Measurements from ENCODE around the gene ADAMTS17. TPM values are rescaled to one million over a fixed set of nuclear protein-coding genes. Genes with fewer than 3 reads are reported as not detected.

ADAMTS17 gene
- total and polyA plus RNA-seq, 5 donors from 2014 or later: 0.20 to 8.2 (median 0.67) TPM; not detected in 1

DNA sequence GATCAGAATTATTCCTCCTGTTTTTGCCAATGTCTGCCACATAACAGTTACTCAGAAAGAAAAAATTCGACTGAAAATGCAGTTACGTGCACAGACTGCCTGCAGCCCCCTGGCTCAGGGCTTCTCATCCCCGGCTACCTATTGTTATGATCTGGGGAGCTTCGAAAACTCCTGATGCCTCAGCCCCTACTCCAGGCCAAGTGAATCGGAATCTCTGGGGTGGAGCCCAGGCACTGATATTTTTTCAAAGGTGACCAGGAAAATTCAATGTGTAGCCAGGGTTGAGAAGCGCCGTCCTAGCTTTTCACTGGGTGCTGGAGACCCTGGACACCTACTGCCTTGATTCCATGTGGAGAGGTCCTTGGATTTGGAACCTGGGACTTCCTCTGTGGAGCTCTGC lies 8.5 kb downstream of the ADAMTS17 start:
- no peaks in the 10 kb centered on the region for H3K27me3 ChIP-seq (ENCODE audit: control insufficient read depth, insufficient read depth, low read length)
- peaks cover 42% of the 10 kb centered on the region for H3K4me1 ChIP-seq (ENCODE audit: control insufficient read depth, insufficient read depth, low read length, poor library complexity, severe bottlenecking)
- peaks cover 5% of the 10 kb centered on the region for H3K27me3 Mint-ChIP-seq
- H3K4me1 Mint-ChIP-seq: peaks cover 11 to 77% (median 39%) of the 10 kb centered on the region in 4 donors
- H3K9me3 Mint-ChIP-seq: no peaks in the 10 kb centered on the region
- H3K4me3 Mint-ChIP-seq: peak overlapping the region in 1 of 4 donors; percentile 63
- no peak overlapping the region for H3K4me3 ChIP-seq (ENCODE audit: low read depth, low read length)
- no peak overlapping the region for H3K27ac ChIP-seq (ENCODE audit: insufficient read depth, low read length, poor library complexity, severe bottlenecking)
- no peak for ATAC-seq (ENCODE audit: low read depth in 2 of 2)
- H3K27ac Mint-ChIP-seq: peak overlapping the region in 1 of 3 donors; percentile 20
- no peaks in the 10 kb centered on the region for H3K9me3 ChIP-seq (ENCODE audit: control insufficient read depth in 2 of 2, low read length in 2 of 2)
- peaks cover 4% of the 10 kb centered on the region for H3K36me3 Mint-ChIP-seq
- no peak for DNase-seq
- H3K36me3 ChIP-seq (ENCODE audit: control insufficient read depth, insufficient read depth, low read length): no peaks in the 10 kb centered on the region

- Histone ChIP-seq H3K27me3 (ENCODE audit: control insufficient read depth, insufficient read depth, low read length) (no peaks in the 10 kb centered on the region), H3K27ac (ENCODE audit: insufficient read depth, low read length, poor library complexity, severe bottlenecking) (no peak overlapping the region), H3K9me3 (ENCODE audit: control insufficient read depth in 2 of 2, low read length in 2 of 2) (no peaks in the 10 kb centered on the region), H3K4me3 (ENCODE audit: low read depth, low read length) (no peak overlapping the region), H3K36me3 (ENCODE audit: control insufficient read depth, insufficient read depth, low read length) (no peaks in the 10 kb centered on the region), H3K4me1 (ENCODE audit: control insufficient read depth, insufficient read depth, low read length, poor library complexity, severe bottlenecking) (peaks cover 42% of the 10 kb centered on the region)
- H3K4me3 Mint-ChIP-seq: peak overlapping the region in 1 of 4 donors; percentile 63
- H3K27me3 Mint-ChIP-seq: peaks cover 4% of the 10 kb centered on the region
- peaks cover 11 to 81% (median 40%) of the 10 kb centered on the region in 4 donors for H3K4me1 Mint-ChIP-seq
- H3K9me3 Mint-ChIP-seq: no peaks in the 10 kb centered on the region
- no peak for DNase-seq
- peak overlapping the region in 2 of 3 donors; percentile 20 to 58 for H3K27ac Mint-ChIP-seq
- no peak for ATAC-seq (ENCODE audit: low read depth in 2 of 2)
- H3K36me3 Mint-ChIP-seq: peaks cover 1% of the 10 kb centered on the region
These were observed 9.1 kb downstream of the ADAMTS17 start for GRCh38 chr15:100332721-100333120.

GRCh38 chr15:100332231-100332630 lies 9.5 kb downstream of the ADAMTS17 start:
- no peak overlapping the region for H3K27ac ChIP-seq (ENCODE audit: insufficient read depth, low read length, poor library complexity, severe bottlenecking)
- Mint-ChIP-seq H3K27ac (no peak overlapping the region), H3K4me3 (peak overlapping the region in 2 of 4 donors; percentile 12 to 27), H3K9me3 (no peaks in the 10 kb centered on the region), H3K36me3 (no peaks in the 10 kb centered on the region), H3K27me3 (no peaks in the 10 kb centered on the region), H3K4me1 (peaks cover 11 to 83% (median 42%) of the 10 kb centered on the region in 4 donors)
- ATAC-seq (ENCODE audit: low read depth in 2 of 2) (no peak), DNase-seq (no peak)
- no peak overlapping the region for H3K4me3 ChIP-seq (ENCODE audit: low read depth, low read length)
- H3K27me3 ChIP-seq (ENCODE audit: control insufficient read depth, insufficient read depth, low read length): no peaks in the 10 kb centered on the region
- H3K4me1 ChIP-seq (ENCODE audit: control insufficient read depth, insufficient read depth, low read length, poor library complexity, severe bottlenecking): peaks cover 42% of the 10 kb centered on the region
- H3K9me3 ChIP-seq (ENCODE audit: control insufficient read depth in 2 of 2, low read length in 2 of 2): no peaks in the 10 kb centered on the region
- no peaks in the 10 kb centered on the region for H3K36me3 ChIP-seq (ENCODE audit: control insufficient read depth, insufficient read depth, low read length)

DNA sequence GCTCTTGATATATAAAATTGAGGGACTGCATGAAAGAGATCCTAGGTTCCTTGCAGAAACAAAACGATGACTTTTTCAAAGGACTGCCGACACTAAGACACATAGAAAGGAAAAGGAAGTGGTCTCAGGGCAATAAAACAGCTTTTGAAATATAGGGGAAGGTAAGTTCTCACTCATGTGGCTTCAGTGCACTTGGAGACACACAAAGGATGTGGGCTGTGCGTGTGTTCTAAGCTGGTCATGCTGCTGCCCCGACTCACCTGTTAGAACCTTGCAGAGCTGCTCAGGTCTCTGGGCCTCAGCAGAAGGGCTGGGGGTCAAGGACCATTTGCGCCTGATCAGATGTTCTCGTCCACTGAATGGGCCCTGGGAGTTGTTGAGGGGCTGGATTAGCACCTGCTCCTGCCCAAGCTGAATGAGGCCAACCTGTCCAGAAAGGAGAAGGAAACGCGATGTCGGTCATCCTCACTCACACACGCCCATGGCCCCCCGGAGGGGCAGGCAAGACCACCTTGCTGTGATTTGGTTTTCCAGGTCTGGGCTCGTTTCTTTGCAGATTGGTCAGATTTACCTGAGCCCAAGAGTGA lies 11.1 kb downstream of the ADAMTS17 start:
- ATAC-seq (ENCODE audit: low read depth in 2 of 2): peak; percentile 93
- Histone ChIP-seq H3K27me3 (ENCODE audit: control insufficient read depth, insufficient read depth, low read length) (peaks cover 2% of the 10 kb centered on the region), H3K27ac (ENCODE audit: insufficient read depth, low read length, poor library complexity, severe bottlenecking) (peak overlapping the region; percentile 45), H3K4me3 (ENCODE audit: low read depth, low read length) (peak overlapping the region; percentile 64), H3K36me3 (ENCODE audit: control insufficient read depth, insufficient read depth, low read length) (no peaks in the 10 kb centered on the region), H3K4me1 (ENCODE audit: control insufficient read depth, insufficient read depth, low read length, poor library complexity, severe bottlenecking) (peaks cover 42% of the 10 kb centered on the region), H3K9me3 (ENCODE audit: control insufficient read depth in 2 of 2, low read length in 2 of 2) (no peaks in the 10 kb centered on the region)
- H3K4me3 Mint-ChIP-seq: peak overlapping the region; percentile 68 to 88 (median 82)
- peaks cover 6 to 81% (median 36%) of the 10 kb centered on the region in 4 donors for H3K4me1 Mint-ChIP-seq
- peaks cover under 1% of the 10 kb centered on the region for H3K36me3 Mint-ChIP-seq
- H3K27me3 Mint-ChIP-seq: no peaks in the 10 kb centered on the region
- peak in 2 of 3 donors; percentile 71 to 86 for DNase-seq
- peak overlapping the region; percentile 32 to 85 (median 72) for H3K27ac Mint-ChIP-seq
- H3K9me3 Mint-ChIP-seq: no peaks in the 10 kb centered on the region

DNA sequence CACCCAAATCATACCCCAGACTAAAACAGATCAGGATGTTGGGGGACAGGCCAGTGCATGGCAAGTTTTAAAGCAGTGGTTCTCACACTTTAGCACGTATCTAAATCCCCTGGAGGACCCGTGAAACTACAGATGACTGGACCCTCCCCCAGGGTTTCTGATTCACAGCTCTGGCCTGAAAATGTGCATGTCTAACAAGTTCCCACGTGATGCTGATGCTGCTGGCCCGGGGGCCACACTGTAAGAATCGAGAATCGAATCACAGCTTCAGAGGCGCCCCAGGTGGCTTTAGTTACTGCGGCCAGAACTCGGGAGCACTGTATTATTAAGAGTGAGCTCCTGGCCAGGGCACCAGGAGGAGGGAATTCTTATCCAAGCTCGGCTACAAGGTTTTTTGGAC lies 11.6 kb downstream of the ADAMTS17 start:
- ATAC-seq (ENCODE audit: low read depth in 2 of 2): peak; percentile 13 to 19
- peak overlapping the region; percentile 68 to 88 (median 82) for H3K4me3 Mint-ChIP-seq
- H3K4me1 ChIP-seq (ENCODE audit: control insufficient read depth, insufficient read depth, low read length, poor library complexity, severe bottlenecking): peaks cover 42% of the 10 kb centered on the region
- no peaks in the 10 kb centered on the region for H3K9me3 Mint-ChIP-seq
- peaks cover 2% of the 10 kb centered on the region for H3K27me3 ChIP-seq (ENCODE audit: control insufficient read depth, insufficient read depth, low read length)
- peak overlapping the region; percentile 45 for H3K27ac ChIP-seq (ENCODE audit: insufficient read depth, low read length, poor library complexity, severe bottlenecking)
- DNase-seq: no peak
- peak overlapping the region in 2 of 3 donors; percentile 72 to 85 for H3K27ac Mint-ChIP-seq
- H3K36me3 Mint-ChIP-seq: peaks cover 5% of the 10 kb centered on the region
- peak overlapping the region; percentile 64 for H3K4me3 ChIP-seq (ENCODE audit: low read depth, low read length)
- no peaks in the 10 kb centered on the region for H3K36me3 ChIP-seq (ENCODE audit: control insufficient read depth, insufficient read depth, low read length)
- H3K9me3 ChIP-seq (ENCODE audit: control insufficient read depth in 2 of 2, low read length in 2 of 2): no peaks in the 10 kb centered on the region
- peaks cover 6 to 76% (median 32%) of the 10 kb centered on the region in 4 donors for H3K4me1 Mint-ChIP-seq
- no peaks in the 10 kb centered on the region for H3K27me3 Mint-ChIP-seq

DNA sequence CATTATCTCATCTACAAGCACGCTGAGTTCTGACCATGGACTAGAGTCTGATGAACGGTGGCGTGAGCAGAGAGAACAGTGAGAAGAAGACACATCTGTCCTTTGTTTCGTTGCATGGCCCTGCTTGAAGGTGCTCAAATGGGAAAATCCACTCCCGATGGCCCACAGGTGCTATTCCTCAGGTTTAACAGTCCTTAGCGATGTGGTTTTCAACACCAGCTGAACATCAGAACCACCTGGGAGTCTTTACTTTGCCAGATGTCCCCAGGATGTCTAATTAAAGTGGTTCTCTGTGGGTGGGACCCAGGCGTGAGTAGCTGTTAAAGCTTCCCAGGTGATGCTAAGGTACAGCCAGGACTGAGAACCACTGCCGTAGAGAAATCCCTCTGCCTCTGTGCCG lies 13.0 kb downstream of the ADAMTS17 start:
- Histone ChIP-seq H3K27me3 (ENCODE audit: control insufficient read depth, insufficient read depth, low read length) (peaks cover 2% of the 10 kb centered on the region), H3K27ac (ENCODE audit: insufficient read depth, low read length, poor library complexity, severe bottlenecking) (no peak overlapping the region), H3K36me3 (ENCODE audit: control insufficient read depth, insufficient read depth, low read length) (no peaks in the 10 kb centered on the region), H3K4me1 (ENCODE audit: control insufficient read depth, insufficient read depth, low read length, poor library complexity, severe bottlenecking) (peaks cover 32% of the 10 kb centered on the region), H3K9me3 (ENCODE audit: control insufficient read depth in 2 of 2, low read length in 2 of 2) (no peaks in the 10 kb centered on the region), H3K4me3 (ENCODE audit: low read depth, low read length) (no peak overlapping the region)
- Mint-ChIP-seq H3K36me3 (peaks cover 5% of the 10 kb centered on the region), H3K27me3 (no peaks in the 10 kb centered on the region), H3K27ac (peak overlapping the region in 1 of 3 donors; percentile 40), H3K4me1 (peaks cover 6 to 62% (median 29%) of the 10 kb centered on the region in 4 donors), H3K4me3 (no peak overlapping the region), H3K9me3 (no peaks in the 10 kb centered on the region)
- DNase-seq: no peak
- no peak for ATAC-seq (ENCODE audit: low read depth in 2 of 2)

GRCh38 chr15:100318880-100319279 lies 22.9 kb downstream of the ADAMTS17 start:
- Mint-ChIP-seq H3K27ac (no peak overlapping the region), H3K36me3 (peaks cover 25% of the 10 kb centered on the region), H3K4me1 (peaks cover 0 to 9% (median under 1%) of the 10 kb centered on the region in 4 donors), H3K4me3 (no peak overlapping the region), H3K9me3 (peaks cover 0 to 5% (median 0%) of the 10 kb centered on the region in 7 donors), H3K27me3 (no peaks in the 10 kb centered on the region)
- peaks cover 4% of the 10 kb centered on the region for H3K36me3 ChIP-seq (ENCODE audit: control insufficient read depth, insufficient read depth, low read length)
- H3K27ac ChIP-seq (ENCODE audit: insufficient read depth, low read length, poor library complexity, severe bottlenecking): no peak overlapping the region
- DNase-seq (no peak), ATAC-seq (ENCODE audit: low read depth in 2 of 2) (no peak)
- no peak overlapping the region for H3K4me3 ChIP-seq (ENCODE audit: low read depth, low read length)
- no peaks in the 10 kb centered on the region for H3K27me3 ChIP-seq (ENCODE audit: control insufficient read depth, insufficient read depth, low read length)
- H3K9me3 ChIP-seq (ENCODE audit: control insufficient read depth in 2 of 2, low read length in 2 of 2): no peaks in the 10 kb centered on the region
- H3K4me1 ChIP-seq (ENCODE audit: control insufficient read depth, insufficient read depth, low read length, poor library complexity, severe bottlenecking): no peaks in the 10 kb centered on the region

Measured in CD4-positive, CD25-positive, alpha-beta regulatory T cell (primary cell).